GM23338 (cell line): ENCODE results near the gene SUPV3L1. TPM values are rescaled to one million over a fixed set of nuclear protein-coding genes. Genes with fewer than 3 reads are reported as not detected.

Source experiments
- ATAC-seq: fragments of 200-7000 bp; cut with Tn5 transposase; 3 replicates; pipeline ENCODE4 v1.9.1; 2020
- DNase-seq: peaks from one replicate; pipeline ENCODE4 v3.0.0-alpha.2; 2015; ENCODE audit warnings: low spot score
- H2AFZ ChIP-seq: fragments of 200-600 bp; sonication (generic); 2 replicates; pipeline ENCODE4 v1.8.0; 2016; ENCODE audit warnings: antibody characterized with exemption, mild to moderate bottlenecking, moderate library complexity
- H3F3A ChIP-seq: fragments of 200-600 bp; sonication (generic); replicated peaks from 2 replicates; pipeline ENCODE4 v1.8.0; 2017; ENCODE audit warnings: antibody characterized with exemption, mixed run types, low read depth
- H3K27ac ChIP-seq: fragments of 200-600 bp; sonication (generic); 2 replicates; pipeline ENCODE4 v1.6.1; 2016; ENCODE audit warnings: low read depth
- H3K27me3 ChIP-seq: fragments of 200-600 bp; sonication (generic); 2 replicates; pipeline ENCODE4 v1.8.0; 2016; ENCODE audit warnings: mild to moderate bottlenecking, mixed run types, moderate library complexity; ENCODE audit not compliant: insufficient read depth
- H3K36me3 ChIP-seq: fragments of 200-600 bp; sonication (generic); 2 replicates; pipeline ENCODE4 v1.8.0; 2016; ENCODE audit warnings: mild to moderate bottlenecking; ENCODE audit not compliant: insufficient read depth
- H3K4me1 ChIP-seq: fragments of 200-600 bp; sonication (generic); 2 replicates; pipeline ENCODE4 v1.8.0; 2016; ENCODE audit warnings: mild to moderate bottlenecking, moderate library complexity; ENCODE audit not compliant: insufficient read depth
- H3K4me2 ChIP-seq: fragments of 200-600 bp; sonication (generic); 2 replicates; pipeline ENCODE4 v1.7.1; 2017; ENCODE audit warnings: mixed run types
- H3K4me3 ChIP-seq: fragments of 200-600 bp; sonication (generic); 2 replicates; pipeline ENCODE4 v1.6.1; 2016; ENCODE audit warnings: mixed run types
- H3K79me2 ChIP-seq: fragments of 200-600 bp; sonication (generic); replicated peaks from 2 replicates; pipeline ENCODE4 v1.8.0; 2017; ENCODE audit warnings: mild to moderate bottlenecking; ENCODE audit not compliant: insufficient read depth
- H3K9me2 ChIP-seq: fragments of 200-600 bp; sonication (generic); 2 replicates; pipeline ENCODE4 v1.8.0; 2017; ENCODE audit not compliant: insufficient read depth
- H4K20me1 ChIP-seq: fragments of 200-600 bp; sonication (generic); replicated peaks from 2 replicates; pipeline ENCODE4 v1.8.0; 2017; ENCODE audit warnings: mild to moderate bottlenecking; ENCODE audit not compliant: insufficient read depth
- H3K27ac Mint-ChIP-seq: 2 replicates; pipeline ENCODE4 v1.8.0; 2020; ENCODE audit warnings: inconsistent platforms, mild to moderate bottlenecking, moderate library complexity, mixed read lengths
- H3K27me3 Mint-ChIP-seq: 3 replicates; pipeline ENCODE4 v1.8.0; 2022; ENCODE audit warnings: low read depth, mild to moderate bottlenecking, moderate library complexity, mixed read lengths, inconsistent platforms; ENCODE audit not compliant: insufficient read depth, poor library complexity
- H3K36me3 Mint-ChIP-seq: 3 replicates; pipeline ENCODE4 v1.8.0; 2021; ENCODE audit warnings: low read depth, mild to moderate bottlenecking, inconsistent platforms, moderate library complexity, mixed read lengths
- H3K4me1 Mint-ChIP-seq: 3 replicates; pipeline ENCODE4 v1.8.0; 2020; ENCODE audit warnings: mild to moderate bottlenecking, inconsistent platforms, mixed read lengths
- H3K4me3 Mint-ChIP-seq: 3 replicates; pipeline ENCODE4 v1.8.0; 2021; ENCODE audit warnings: moderate library complexity, mild to moderate bottlenecking, inconsistent platforms, mixed read lengths
- H3K9me3 Mint-ChIP-seq: 3 replicates; pipeline ENCODE4 v1.8.0; 2020; ENCODE audit warnings: moderate library complexity, mild to moderate bottlenecking, inconsistent platforms, mixed read lengths
- CTCF ChIP-seq, 2 experiments: fragments of 200-600 bp in 1 of 2; sonication (generic) in 1 of 2; conservative IDR thresholded peaks; 2 replicates each; pipeline versions ENCODE4 v1.5.1 to v1.6.1; 2016 to 2017; ENCODE audit warnings: antibody characterized with exemption in 2 of 2, low read depth in 2 of 2, mild to moderate bottlenecking in 2 of 2, moderate library complexity in 1 of 2
- EZH2 ChIP-seq: fragments of 200-600 bp; sonication (generic); IDR thresholded peaks from one replicate; pipeline ENCODE4 v1.8.0; 2017; ENCODE audit warnings: antibody characterized with exemption, mild to moderate bottlenecking, low read depth; ENCODE audit not compliant: unreplicated experiment
- JUNB ChIP-seq: IDR thresholded peaks from one replicate; pipeline ENCODE4 v1.6.1; 2016; ENCODE audit warnings: antibody characterized with exemption; ENCODE audit not compliant: unreplicated experiment
- POLR2AphosphoS5 ChIP-seq: IDR thresholded peaks from 2 replicates; pipeline ENCODE4 v1.6.1; 2016; ENCODE audit warnings: antibody characterized with exemption, low read depth
- REST ChIP-seq: IDR thresholded peaks from one replicate; pipeline ENCODE4 v1.6.1; 2018; ENCODE audit warnings: antibody characterized with exemption; ENCODE audit not compliant: unreplicated experiment
- STAT1 ChIP-seq: IDR thresholded peaks from one replicate; pipeline ENCODE4 v1.6.1; 2016; ENCODE audit warnings: antibody characterized with exemption; ENCODE audit not compliant: unreplicated experiment
- ZNF114 ChIP-seq: fragments of 250-450 bp; sonication (Bioruptor Pico); IDR thresholded peaks from 2 replicates; pipeline ENCODE4 v1.5.0; 2020; ENCODE audit warnings: mild to moderate bottlenecking, moderate library complexity
- ZNF462 ChIP-seq: fragments of 250-450 bp; sonication (Bioruptor Pico); IDR thresholded peaks from 2 replicates; pipeline ENCODE4 v1.5.0; 2020; ENCODE audit warnings: mild to moderate bottlenecking, moderate library complexity
- polyA plus RNA-seq: library from polyadenylated mRNA; unstranded; fragments of >200 nt; fragmentation: Nextera tagmentation; extraction: Ambion mirVana; gene quantifications from 2 replicates; pipeline ENCODE4 v1.2.1, GENCODE V29; 2016
- total RNA-seq: library from RNA; depleted of rRNA; stranded (reverse); fragments of >200 nt; shearing (Covaris generic); gene quantifications from 2 replicates; pipeline ENCODE4 v1.2.3, GENCODE V29; 2014

The SUPV3L1 gene
- total and polyA plus RNA-seq, 2 experiments from 2014 or later = 29.9 to 45.2 TPM

GRCh38 chr10:69243817-69244216 lies 63.8 kb downstream of the SUPV3L1 start (continued):
- TF ChIP-seq CTCF (conservative IDR thresholded peaks at IDR 0.05; ENCODE audit: low read depth in 2 of 2) (no peak), REST (no peak), POLR2AphosphoS5 (no peak), EZH2 (no peak), JUNB (no peak), ZNF114 (CRISPR knock-in tag) (no peak)

- Histone ChIP-seq H3K4me3 (no peak overlapping the region), H3K79me2 (no peaks in the 10 kb centered on the region), H3K4me1 (0 out of 2 replicates have a peak, but pooled peaks cover 8% of the 10 kb centered on the region), H4K20me1 (no peaks in the 10 kb centered on the region), H3F3A (no peaks in the 10 kb centered on the region), H3K36me3 (no peaks in the 10 kb centered on the region), H2AFZ (no peak overlapping the region), H3K4me2 (no peak overlapping the region), H3K27ac (no peak overlapping the region), H3K9me2 (no peaks in the 10 kb centered on the region), H3K27me3 (no peaks in the 10 kb centered on the region)
- Mint-ChIP-seq H3K27me3 (peaks cover 4% of the 10 kb centered on the region), H3K27ac (no peak overlapping the region), H3K9me3 (no peaks in the 10 kb centered on the region), H3K36me3 (no peaks in the 10 kb centered on the region), H3K4me1 (peaks cover 6% of the 10 kb centered on the region; the same call in 2 of the 3 replicates), H3K4me3 (no peak overlapping the region)
- ATAC-seq = no peak
- DNase-seq = no peak
- TF ChIP-seq STAT1 = no peak
- TF ChIP-seq REST = no peak
- TF ChIP-seq EZH2 = no peak
- no peak for TF ChIP-seq ZNF462 (CRISPR knock-in tag)
Observed at GRCh38 chr10:69246036-69246435, 66.0 kb downstream of the SUPV3L1 start.
